H1 (cell line): ENCODE data around the gene DPM2. TPM values are rescaled to one million over a fixed set of nuclear protein-coding genes. Genes with fewer than 3 reads are reported as not detected.

Experiments
- CTCF ChIP-seq, 3 experiments: IDR thresholded peaks; 1 replicate in 2 of 3; 2 replicates in 1 of 3; pipeline versions ENCODE4 v1.5.1 to v1.6.1; 2011; ENCODE audit warnings: low read length in 3 of 3, mild to moderate bottlenecking in 3 of 3, inconsistent platforms in 2 of 3, low read depth in 1 of 3, moderate library complexity in 1 of 3; ENCODE audit not compliant: insufficient read depth in 1 of 3; ENCODE audit errors: control extremely low read depth in 1 of 3
- FOSL1 ChIP-seq: IDR thresholded peaks from 2 replicates; pipeline ENCODE4 v1.6.1; 2011; ENCODE audit warnings: mild to moderate bottlenecking, low read depth, low read length, moderate library complexity; ENCODE audit not compliant: insufficient read depth
- HDAC6 ChIP-seq: IDR thresholded peaks from one replicate; pipeline ENCODE4 v1.7.1; 2012; ENCODE audit warnings: low read depth, mild to moderate bottlenecking, inconsistent platforms, low read length, moderate library complexity
- POLR2A ChIP-seq, 2 experiments: IDR thresholded peaks; 1 replicate in 1 of 2; 2 replicates in 1 of 2; pipeline ENCODE4 v1.6.1; 2011; ENCODE audit warnings: low read depth in 2 of 2, low read length in 2 of 2, mild to moderate bottlenecking in 2 of 2; ENCODE audit errors: control extremely low read depth in 1 of 2
- RAD21 ChIP-seq, 2 experiments: IDR thresholded peaks in 1 of 2; conservative IDR thresholded peaks in 1 of 2; 2 replicates each; pipeline ENCODE4 v1.6.1; 2011; ENCODE audit warnings: low read depth in 2 of 2, low read length in 2 of 2, improper control_type of control experiment in 1 of 2, inconsistent platforms in 1 of 2, mild to moderate bottlenecking in 1 of 2, moderate library complexity in 1 of 2
- RBBP5 ChIP-seq: IDR thresholded peaks from 2 replicates; pipeline ENCODE4 v1.7.1; 2012; ENCODE audit warnings: low read depth, mild to moderate bottlenecking, inconsistent platforms, low read length, moderate library complexity, borderline replicate concordance
- RFX5 ChIP-seq: IDR thresholded peaks from 2 replicates; pipeline ENCODE4 v1.6.1; 2011; ENCODE audit warnings: low read depth, low read length, improper control_type of control experiment, borderline replicate concordance
- RNF2 ChIP-seq: fragments of 200-900, 300-1000 bp; sonication (generic); IDR thresholded peaks from 2 replicates; pipeline ENCODE4 v1.7.1; 2016; ENCODE audit warnings: borderline replicate concordance, low read depth, mild to moderate bottlenecking, antibody characterized with exemption, low read length; ENCODE audit not compliant: poor library complexity, severe bottlenecking; ENCODE audit errors: missing control alignments
- SIN3A ChIP-seq, 2 experiments: IDR thresholded peaks in 1 of 2; conservative IDR thresholded peaks in 1 of 2; 2 replicates each; pipeline ENCODE4 v1.6.1; 2011 to 2012; ENCODE audit warnings: low read length in 2 of 2, improper control_type of control experiment in 1 of 2, low read depth in 1 of 2, mild to moderate bottlenecking in 1 of 2
- SP1 ChIP-seq: IDR thresholded peaks from 2 replicates; pipeline ENCODE4 v1.6.1; 2011; ENCODE audit warnings: low read depth, low read length
- SP4 ChIP-seq: IDR thresholded peaks from 2 replicates; pipeline ENCODE4 v1.6.1; 2012; ENCODE audit warnings: low read length, inconsistent platforms
- TAF7 ChIP-seq: optimal IDR thresholded peaks from 2 replicates; pipeline ENCODE3; 2011; ENCODE audit warnings: low read depth, mild to moderate bottlenecking, inconsistent platforms, low read length, moderate library complexity, borderline replicate concordance
- polyA plus RNA-seq, 7 experiments: library from polyadenylated mRNA; depleted of rRNA in 3 of 7; stranded (reverse) in 5 of 7; unstranded in 2 of 7; fragments of >200 nt in 5 of 7; fragments of 200-250 nt in 2 of 7; gene quantifications; 1 replicate in 5 of 7; 2 replicates in 1 of 7; 4 replicates in 1 of 7; pipeline versions ENCODE4 v1.2.1 to v1.2.3, GENCODE V29; 2011 to 2013; ENCODE audit warnings: missing spikeins in 2 of 7, mixed read lengths in 2 of 7
- total RNA-seq: library from RNA; stranded (reverse); fragmentation: NEBNext Ultra II Directional; extraction: Animal tissue kit (Norgen Biotek cat#: 25700); gene quantifications from 2 replicates; pipeline ENCODE4 v1.2.1, GENCODE V29; 2021
- TF ChIP-seq, protein P1 (sequence below): IDR thresholded peaks from 2 replicates; pipeline ENCODE4 v1.6.1; 2011; ENCODE audit warnings: low read length, improper control_type of control experiment

DPM2 gene
- total and polyA plus RNA-seq, 2 of the 8 experiments (the other 6 are each of a cell fraction or from before 2014, with no cell fraction given), result 45.4 to 95.4 TPM

GRCh38 chr9:127973169-127974000 lies 35.7 kb upstream of the DPM2 start (continued):
- TF ChIP-seq, protein P1, sequence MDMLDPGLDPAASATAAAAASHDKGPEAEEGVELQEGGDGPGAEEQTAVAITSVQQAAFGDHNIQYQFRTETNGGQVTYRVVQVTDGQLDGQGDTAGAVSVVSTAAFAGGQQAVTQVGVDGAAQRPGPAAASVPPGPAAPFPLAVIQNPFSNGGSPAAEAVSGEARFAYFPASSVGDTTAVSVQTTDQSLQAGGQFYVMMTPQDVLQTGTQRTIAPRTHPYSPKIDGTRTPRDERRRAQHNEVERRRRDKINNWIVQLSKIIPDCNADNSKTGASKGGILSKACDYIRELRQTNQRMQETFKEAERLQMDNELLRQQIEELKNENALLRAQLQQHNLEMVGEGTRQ, result no peak
- TF ChIP-seq CTCF (IDR thresholded peaks at IDR 0.05; ENCODE audit: control extremely low read depth in 1 of 3, insufficient read depth in 1 of 3, low read depth in 1 of 3, low read length in 3 of 3) (no peak), RNF2 (no peak), RFX5 (no peak), SP4 (no peak), SP1 (no peak), SIN3A (conservative IDR thresholded peaks at IDR 0.05 in 1 of 2, IDR thresholded peaks at IDR 0.05 in 1 of 2; ENCODE audit: low read depth in 1 of 2, low read length in 2 of 2) (no peak), POLR2A (IDR thresholded peaks at IDR 0.05; ENCODE audit: control extremely low read depth in 1 of 2, low read depth in 2 of 2, low read length in 2 of 2) (no peak), FOSL1 (no peak), TAF7 (no peak), RAD21 (IDR thresholded peaks at IDR 0.05 in 1 of 2, conservative IDR thresholded peaks at IDR 0.05 in 1 of 2; ENCODE audit: low read depth in 2 of 2, low read length in 2 of 2) (no peak), RBBP5 (no peak), HDAC6 (no peak)
